Activated naive CD4-positive, alpha-beta T cell treated with anti-CD3 and anti-CD28 coated beads, Interleukin-2, amount 50 U/mL, for 24 hours (primary cell): Measurements from ENCODE around the gene IFT43.

Source experiments
- H3K27ac Mint-ChIP-seq: one replicate; pipeline ENCODE4 v1.8.0; 2021; ENCODE audit warnings: mild to moderate bottlenecking, mixed read lengths
- H3K27me3 Mint-ChIP-seq: one replicate; pipeline ENCODE4 v1.8.0; 2021; ENCODE audit warnings: mixed read lengths
- H3K36me3 Mint-ChIP-seq: one replicate; pipeline ENCODE4 v1.8.0; 2021; ENCODE audit warnings: mixed read lengths
- H3K4me1 Mint-ChIP-seq: one replicate; pipeline ENCODE4 v1.8.0; 2021; ENCODE audit warnings: mixed read lengths
- H3K4me3 Mint-ChIP-seq: one replicate; pipeline ENCODE4 v1.8.0; 2021; ENCODE audit warnings: mild to moderate bottlenecking, mixed read lengths
- H3K9me3 Mint-ChIP-seq: one replicate; pipeline ENCODE4 v1.8.0; 2021; ENCODE audit warnings: mixed read lengths

Gene IFT43

DNA sequence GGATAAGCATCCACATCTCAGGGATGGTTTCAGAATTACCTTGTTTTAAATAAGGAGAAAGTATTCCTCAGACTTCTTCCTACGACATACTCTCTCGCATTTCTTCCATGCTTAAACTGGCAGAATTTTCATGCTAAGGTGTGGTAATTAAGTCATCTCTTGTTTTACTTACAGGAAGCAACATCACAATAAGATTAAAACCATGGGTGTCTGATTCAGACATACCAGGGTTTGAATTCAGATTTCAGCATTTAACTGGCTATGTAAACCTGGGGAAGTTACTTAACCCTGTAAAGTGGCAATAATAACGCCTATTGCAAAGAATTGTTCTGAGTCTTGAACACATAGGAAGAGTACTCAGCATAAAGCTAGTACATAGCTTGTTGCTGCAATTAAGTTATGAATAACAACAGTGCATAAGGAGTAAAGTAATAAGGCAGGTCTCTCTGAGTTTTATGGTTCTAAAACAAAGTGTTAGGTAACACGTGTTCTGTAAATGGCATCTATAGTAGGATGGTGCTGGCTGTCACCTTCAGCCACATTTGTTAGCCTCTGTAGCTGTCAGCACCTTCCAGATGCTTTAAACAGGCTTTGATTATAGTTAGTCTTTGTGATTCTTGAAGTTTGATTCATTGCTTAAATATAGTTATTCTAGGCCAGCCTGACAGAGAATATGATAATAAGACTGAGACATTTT is 38.8 kb downstream of the IFT43 start:
- Mint-ChIP-seq H3K36me3 (peaks cover 45% of the 10 kb centered on the region), H3K27me3 (no peaks in the 10 kb centered on the region), H3K9me3 (peaks cover 3% of the 10 kb centered on the region), H3K4me1 (no peaks in the 10 kb centered on the region), H3K4me3 (no peak overlapping the region), H3K27ac (no peak overlapping the region)

- Mint-ChIP-seq H3K4me1 (no peaks in the 10 kb centered on the region), H3K9me3 (no peaks in the 10 kb centered on the region), H3K4me3 (no peak overlapping the region), H3K27ac (no peak overlapping the region), H3K36me3 (peaks cover 4% of the 10 kb centered on the region), H3K27me3 (no peaks in the 10 kb centered on the region)
Measured at GRCh38 chr14:76034566-76034965, 49.0 kb downstream of the IFT43 start.

DNA sequence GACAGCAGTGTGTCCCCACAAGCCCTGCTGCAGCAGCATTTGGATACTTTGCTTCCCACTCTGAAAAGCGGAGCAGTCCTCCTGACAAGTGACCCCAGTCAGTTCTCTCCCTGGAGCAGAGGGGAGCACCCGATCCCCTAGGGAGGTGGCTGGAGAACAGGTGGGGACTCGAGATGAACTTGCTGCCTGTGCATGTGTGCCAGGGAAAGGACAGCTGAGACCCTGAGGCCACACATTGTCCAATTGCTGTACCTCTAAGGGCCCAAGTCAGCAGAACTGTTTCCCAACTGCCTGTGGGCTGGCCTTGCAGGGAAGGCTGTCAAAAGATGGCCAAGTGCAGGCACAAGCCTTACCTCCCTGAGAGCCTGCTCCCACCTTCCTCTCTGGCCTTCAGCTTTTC is 55.1 kb downstream of the IFT43 start:
- H3K4me1 Mint-ChIP-seq: no peaks in the 10 kb centered on the region
- no peaks in the 10 kb centered on the region for H3K27me3 Mint-ChIP-seq
- no peak overlapping the region for H3K27ac Mint-ChIP-seq
- no peaks in the 10 kb centered on the region for H3K9me3 Mint-ChIP-seq
- no peak overlapping the region for H3K4me3 Mint-ChIP-seq
- H3K36me3 Mint-ChIP-seq: peaks cover 1% of the 10 kb centered on the region

GRCh38 chr14:76045773-76046172 is 60.2 kb downstream of the IFT43 start:
- H3K27me3 Mint-ChIP-seq: no peaks in the 10 kb centered on the region
- no peak overlapping the region for H3K27ac Mint-ChIP-seq
- H3K36me3 Mint-ChIP-seq: peaks cover 1% of the 10 kb centered on the region
- no peaks in the 10 kb centered on the region for H3K9me3 Mint-ChIP-seq
- no peak overlapping the region for H3K4me3 Mint-ChIP-seq
- H3K4me1 Mint-ChIP-seq: no peaks in the 10 kb centered on the region

- Mint-ChIP-seq H3K4me3 (no peak overlapping the region), H3K27me3 (no peaks in the 10 kb centered on the region), H3K27ac (no peak overlapping the region), H3K4me1 (no peaks in the 10 kb centered on the region), H3K36me3 (no peaks in the 10 kb centered on the region), H3K9me3 (no peaks in the 10 kb centered on the region)
Measured at GRCh38 chr14:76050250-76050649, 64.7 kb downstream of the IFT43 start.

DNA sequence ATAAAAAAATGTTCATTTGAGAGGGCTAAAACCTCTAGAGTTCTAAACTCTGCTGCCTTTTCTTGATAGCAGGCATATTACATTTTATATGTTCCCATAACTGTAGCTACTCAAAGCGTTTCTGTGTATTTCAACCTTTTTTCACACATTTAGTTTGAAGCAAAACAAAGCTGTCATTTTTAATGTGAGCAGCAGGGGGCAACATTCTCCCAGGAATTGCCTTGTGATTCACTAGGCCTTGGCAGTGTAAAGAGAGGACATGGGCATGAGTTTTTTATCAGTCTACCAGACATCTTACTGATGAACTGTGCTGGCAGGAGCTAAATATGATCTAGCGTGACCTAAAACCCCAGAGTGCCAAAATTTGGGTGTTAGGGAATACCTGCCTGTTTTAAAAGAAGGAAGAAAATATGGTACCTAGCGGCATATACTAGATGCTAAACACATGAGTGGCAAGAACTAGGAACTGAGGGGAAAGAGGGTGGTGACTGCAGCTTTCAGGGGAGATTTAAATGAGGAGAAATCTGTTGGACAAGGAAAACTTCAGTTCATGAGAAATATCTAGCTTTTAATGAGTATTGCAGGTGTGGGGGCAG is 65.3 kb downstream of the IFT43 start:
- Mint-ChIP-seq H3K9me3 (no peaks in the 10 kb centered on the region), H3K4me1 (no peaks in the 10 kb centered on the region), H3K4me3 (no peak overlapping the region), H3K27ac (no peak overlapping the region), H3K36me3 (no peaks in the 10 kb centered on the region), H3K27me3 (no peaks in the 10 kb centered on the region)

GRCh38 chr14:76051717-76052465 is 66.3 kb downstream of the IFT43 start:
- Mint-ChIP-seq H3K27ac (no peak overlapping the region), H3K4me1 (no peaks in the 10 kb centered on the region), H3K4me3 (no peak overlapping the region), H3K27me3 (no peaks in the 10 kb centered on the region), H3K9me3 (no peaks in the 10 kb centered on the region), H3K36me3 (no peaks in the 10 kb centered on the region)

DNA sequence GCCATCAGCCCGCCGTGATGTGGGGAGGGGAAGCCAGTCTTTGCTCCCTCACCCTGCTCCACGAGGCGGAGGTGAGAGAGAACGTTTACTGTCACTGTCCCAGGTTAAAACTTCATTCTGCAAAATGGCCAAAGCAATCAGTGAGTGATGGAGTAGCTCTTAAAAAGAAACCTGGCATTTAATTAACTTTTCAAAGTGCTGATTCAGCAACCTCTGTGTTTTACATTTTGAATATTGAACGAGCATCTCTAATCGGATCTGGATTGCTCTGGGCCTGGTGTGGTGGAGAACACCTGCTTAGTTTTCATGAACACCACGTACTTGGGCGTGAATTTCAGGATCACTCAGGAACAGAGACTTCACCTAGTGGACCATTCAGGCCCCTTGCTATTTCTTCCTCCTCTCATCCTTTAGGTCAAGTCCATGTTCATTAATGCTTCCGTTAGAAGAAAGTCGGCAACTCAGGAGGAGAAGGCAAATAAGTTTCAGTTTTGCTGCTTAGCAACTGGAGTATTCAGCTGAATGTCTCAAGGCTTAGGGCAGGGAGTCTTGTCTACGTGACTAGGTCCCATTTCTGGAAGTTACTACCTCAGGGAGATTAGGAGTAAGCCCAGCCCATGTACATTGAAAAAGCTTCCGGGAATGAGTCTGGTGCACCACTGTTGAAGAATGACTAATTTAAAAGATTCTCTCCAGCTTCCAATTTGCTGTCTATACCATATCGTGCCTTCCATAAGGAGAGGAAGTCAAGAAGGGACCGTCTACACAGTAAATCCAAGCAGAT is 68.2 kb downstream of the IFT43 start:
- H3K36me3 Mint-ChIP-seq: peaks cover 2% of the 10 kb centered on the region
- H3K27me3 Mint-ChIP-seq: no peaks in the 10 kb centered on the region
- H3K9me3 Mint-ChIP-seq: no peaks in the 10 kb centered on the region
- H3K4me3 Mint-ChIP-seq: no peak overlapping the region
- H3K4me1 Mint-ChIP-seq: no peaks in the 10 kb centered on the region
- H3K27ac Mint-ChIP-seq: no peak overlapping the region

DNA sequence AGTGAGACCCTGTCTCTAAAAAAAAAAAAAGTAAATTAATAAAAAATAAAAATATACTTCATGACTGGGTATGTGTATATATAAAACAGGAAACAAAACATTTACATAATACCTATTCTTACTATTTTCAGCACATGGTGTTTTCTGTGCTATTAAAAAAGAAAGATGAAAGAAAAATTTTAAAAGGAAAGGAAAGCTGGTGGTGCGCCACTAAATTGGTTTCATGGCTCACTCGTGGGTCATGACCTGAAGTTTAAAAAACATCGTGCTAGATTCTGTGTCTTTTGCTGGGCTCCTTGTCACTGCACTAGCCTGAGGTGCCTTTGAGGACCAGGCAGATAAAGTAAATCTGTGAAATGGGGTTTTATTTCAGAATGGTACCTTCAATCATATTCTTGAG is 69.8 kb downstream of the IFT43 start:
- no peaks in the 10 kb centered on the region for H3K9me3 Mint-ChIP-seq

GRCh38 chr14:76056128-76056527 is 70.6 kb downstream of the IFT43 start:
- H3K36me3 Mint-ChIP-seq: peaks cover 4% of the 10 kb centered on the region
- no peak overlapping the region for H3K27ac Mint-ChIP-seq
- no peaks in the 10 kb centered on the region for H3K27me3 Mint-ChIP-seq
- H3K4me1 Mint-ChIP-seq: no peaks in the 10 kb centered on the region
- H3K4me3 Mint-ChIP-seq: no peak overlapping the region
- H3K9me3 Mint-ChIP-seq: no peaks in the 10 kb centered on the region

More for the DNA sequence above, 69.8 kb downstream of the IFT43 start:
- H3K36me3 Mint-ChIP-seq: peaks cover 4% of the 10 kb centered on the region
- no peaks in the 10 kb centered on the region for H3K4me1 Mint-ChIP-seq
- H3K27ac Mint-ChIP-seq: no peak overlapping the region
- no peak overlapping the region for H3K4me3 Mint-ChIP-seq
- H3K27me3 Mint-ChIP-seq: no peaks in the 10 kb centered on the region

DNA sequence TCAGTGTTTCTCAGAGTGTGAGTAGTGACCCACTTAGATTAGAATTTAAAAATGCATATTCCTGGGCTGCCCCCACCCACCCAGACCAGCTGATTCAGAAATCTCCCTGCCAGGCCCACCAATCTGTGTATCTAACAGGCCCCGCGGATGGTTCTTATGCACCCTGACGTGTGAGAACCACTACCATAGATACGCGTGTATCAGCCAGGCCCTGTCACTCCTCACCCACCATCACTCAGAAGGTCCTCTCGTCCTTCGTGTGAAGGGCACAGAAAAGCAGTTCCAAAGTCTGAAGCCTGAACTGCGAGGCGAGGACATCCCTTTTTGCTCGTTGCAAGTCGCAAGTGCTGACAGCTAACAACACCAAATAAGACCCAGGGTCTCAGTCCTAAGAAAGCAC is 72.4 kb downstream of the IFT43 start:
- no peak overlapping the region for H3K27ac Mint-ChIP-seq
- no peaks in the 10 kb centered on the region for H3K4me1 Mint-ChIP-seq
- no peak overlapping the region for H3K4me3 Mint-ChIP-seq
- no peaks in the 10 kb centered on the region for H3K27me3 Mint-ChIP-seq
- peaks cover 4% of the 10 kb centered on the region for H3K36me3 Mint-ChIP-seq
- H3K9me3 Mint-ChIP-seq: no peaks in the 10 kb centered on the region

- Mint-ChIP-seq H3K27me3 (no peaks in the 10 kb centered on the region), H3K4me1 (no peaks in the 10 kb centered on the region), H3K4me3 (no peak overlapping the region), H3K36me3 (peaks cover 23% of the 10 kb centered on the region), H3K9me3 (no peaks in the 10 kb centered on the region), H3K27ac (no peak overlapping the region)
Measured at GRCh38 chr14:76063327-76063726, 77.8 kb downstream of the IFT43 start.

- Mint-ChIP-seq H3K27me3 (no peaks in the 10 kb centered on the region), H3K4me1 (no peaks in the 10 kb centered on the region), H3K9me3 (no peaks in the 10 kb centered on the region), H3K27ac (no peak overlapping the region), H3K36me3 (peaks cover 22% of the 10 kb centered on the region), H3K4me3 (no peak overlapping the region)
Measured at GRCh38 chr14:76065519-76065918, 80.0 kb downstream of the IFT43 start.

DNA sequence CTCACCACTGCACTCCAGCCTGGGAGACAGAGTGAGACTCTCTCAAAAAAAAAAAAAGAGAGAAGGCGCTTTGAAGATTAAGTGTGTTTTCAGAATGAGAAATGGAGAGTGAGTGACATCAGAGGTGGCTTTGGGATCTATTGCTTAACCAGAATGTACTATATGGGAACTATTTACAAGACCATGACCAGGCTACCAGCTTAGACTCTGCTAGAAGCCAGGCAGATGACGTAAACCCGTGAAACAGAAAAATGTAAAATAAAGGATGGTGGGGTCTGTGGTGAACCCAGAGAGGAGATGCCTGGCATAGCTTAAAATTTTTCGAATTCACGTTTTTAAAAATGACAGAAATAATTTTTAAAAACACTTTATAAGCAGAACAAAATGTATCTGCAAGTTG is 82.0 kb downstream of the IFT43 start:
- H3K27ac Mint-ChIP-seq: no peak overlapping the region
- no peak overlapping the region for H3K4me3 Mint-ChIP-seq
- H3K9me3 Mint-ChIP-seq: no peaks in the 10 kb centered on the region
- no peaks in the 10 kb centered on the region for H3K4me1 Mint-ChIP-seq
- H3K27me3 Mint-ChIP-seq: no peaks in the 10 kb centered on the region
- H3K36me3 Mint-ChIP-seq: peaks cover 25% of the 10 kb centered on the region

DNA sequence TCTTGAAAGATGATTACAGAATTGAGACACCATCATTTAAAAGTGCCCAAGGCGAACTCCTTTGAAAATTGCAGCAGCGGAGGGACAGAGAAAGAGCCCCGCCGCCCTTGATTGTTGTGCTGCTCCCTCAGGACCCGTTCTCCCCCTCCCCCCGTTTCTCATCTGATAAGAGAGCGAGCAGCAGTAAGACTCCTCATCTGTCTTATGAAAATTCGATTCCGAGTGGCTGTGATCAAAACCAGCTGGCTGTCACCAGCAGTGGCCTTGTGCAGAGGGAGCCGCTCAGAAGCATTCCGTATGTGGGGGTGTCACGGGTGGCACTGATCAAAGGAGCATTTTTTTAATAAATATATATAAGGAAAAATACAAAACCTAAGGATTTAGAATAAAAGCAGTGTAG is 88.2 kb downstream of the IFT43 start:
- no peak overlapping the region for H3K4me3 Mint-ChIP-seq
- H3K9me3 Mint-ChIP-seq: no peaks in the 10 kb centered on the region
- no peaks in the 10 kb centered on the region for H3K4me1 Mint-ChIP-seq
- no peak overlapping the region for H3K27ac Mint-ChIP-seq
- no peaks in the 10 kb centered on the region for H3K27me3 Mint-ChIP-seq
- peaks cover 13% of the 10 kb centered on the region for H3K36me3 Mint-ChIP-seq

GRCh38 chr14:76077340-76077739 is 91.8 kb downstream of the IFT43 start:
- Mint-ChIP-seq H3K4me3 (no peak overlapping the region), H3K4me1 (no peaks in the 10 kb centered on the region), H3K9me3 (no peaks in the 10 kb centered on the region), H3K27me3 (no peaks in the 10 kb centered on the region), H3K36me3 (peaks cover 9% of the 10 kb centered on the region), H3K27ac (no peak overlapping the region)
